Stimulated activated CD8-positive, alpha-beta memory T cell treated with anti-CD3 and anti-CD28 coated beads, Interleukin-4, amount 100 ng/mL, for 1 hour (primary cell): ENCODE measurements around the gene SF1.
"Not testable (repeated sequence)": the region's sequence is repeated elsewhere in the genome, so short reads cannot be mapped to it uniquely, and the experiment has no call there.

Source experiments
- DNase-seq, 2 donors: peaks; one replicate each; pipeline ENCODE4 v3.0.0-alpha.2; 2020; ENCODE audit warnings: low read depth in 2 of 2, low spot score in 1 of 2

Gene SF1

GRCh38 chr11:64778473-64779298 lies at the start of gene SF1:
Gene SF1 (minus strand): TSS chr11:64778542. CDS start chr11:64778392, 150 bp downstream.
- peak; percentile 96 to 97 for DNase-seq

GRCh38 chr11:64827451-64827839 lies 49.1 kb upstream of the SF1 start:
- DNase-seq = no peak

GRCh38 chr11:64826578-64827450 lies 48.5 kb upstream of the SF1 start:
- DNase-seq = no peak

- DNase-seq = no peak
These were observed 47.7 kb upstream of the SF1 start for GRCh38 chr11:64826062-64826461.

GRCh38 chr11:64823568-64824119 lies 45.3 kb upstream of the SF1 start:
- DNase-seq = no peak

GRCh38 chr11:64817476-64817875 lies 39.1 kb upstream of the SF1 start:
- no peak for DNase-seq

- DNase-seq = not testable (repeated sequence)
These were observed 37.1 kb upstream of the SF1 start for GRCh38 chr11:64815433-64815832.

- DNase-seq = no peak
These were observed 36.4 kb upstream of the SF1 start for GRCh38 chr11:64814712-64815187.

GRCh38 chr11:64813826-64814225 lies 35.5 kb upstream of the SF1 start:
- no peak for DNase-seq

GRCh38 chr11:64810891-64811272 lies 32.5 kb upstream of the SF1 start:
- peak in 1 of 2 donors; percentile 22 for DNase-seq

- DNase-seq = peak; percentile 41 to 48
These were observed 32.0 kb upstream of the SF1 start, which contains the start of gene MEN1 for GRCh38 chr11:64810271-64810890. Gene MEN1 (minus strand): TSS chr11:64810551. CDS start chr11:64810109, 442 bp downstream.

- no peak for DNase-seq
These were observed 31.5 kb upstream of the SF1 start for GRCh38 chr11:64809781-64810241.

- DNase-seq = no peak
These were observed 27.1 kb upstream of the SF1 start for GRCh38 chr11:64805481-64805880.

- no peak for DNase-seq
These were observed 26.2 kb upstream of the SF1 start for GRCh38 chr11:64804346-64805210.

GRCh38 chr11:64803846-64804345 lies 25.6 kb upstream of the SF1 start:
- DNase-seq = no peak

- DNase-seq = peak; percentile 50 to 69
These were observed 25.0 kb upstream of the SF1 start, which contains the start of gene MAP4K2 for GRCh38 chr11:64803158-64803845. Gene MAP4K2 (minus strand): TSS chr11:64803214. CDS start chr11:64803149, 65 bp downstream.

- no peak for DNase-seq
These were observed 24.2 kb upstream of the SF1 start for GRCh38 chr11:64802370-64803157.
